ENCODE data around the gene LOXL3.

- TF ChIP-seq, protein P1, sequence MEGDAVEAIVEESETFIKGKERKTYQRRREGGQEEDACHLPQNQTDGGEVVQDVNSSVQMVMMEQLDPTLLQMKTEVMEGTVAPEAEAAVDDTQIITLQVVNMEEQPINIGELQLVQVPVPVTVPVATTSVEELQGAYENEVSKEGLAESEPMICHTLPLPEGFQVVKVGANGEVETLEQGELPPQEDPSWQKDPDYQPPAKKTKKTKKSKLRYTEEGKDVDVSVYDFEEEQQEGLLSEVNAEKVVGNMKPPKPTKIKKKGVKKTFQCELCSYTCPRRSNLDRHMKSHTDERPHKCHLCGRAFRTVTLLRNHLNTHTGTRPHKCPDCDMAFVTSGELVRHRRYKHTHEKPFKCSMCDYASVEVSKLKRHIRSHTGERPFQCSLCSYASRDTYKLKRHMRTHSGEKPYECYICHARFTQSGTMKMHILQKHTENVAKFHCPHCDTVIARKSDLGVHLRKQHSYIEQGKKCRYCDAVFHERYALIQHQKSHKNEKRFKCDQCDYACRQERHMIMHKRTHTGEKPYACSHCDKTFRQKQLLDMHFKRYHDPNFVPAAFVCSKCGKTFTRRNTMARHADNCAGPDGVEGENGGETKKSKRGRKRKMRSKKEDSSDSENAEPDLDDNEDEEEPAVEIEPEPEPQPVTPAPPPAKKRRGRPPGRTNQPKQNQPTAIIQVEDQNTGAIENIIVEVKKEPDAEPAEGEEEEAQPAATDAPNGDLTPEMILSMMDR (IDR thresholded peaks at IDR 0.05; ENCODE audit: poor library complexity) = no peak
- no peak for TF ChIP-seq EZH2 (IDR thresholded peaks at IDR 0.05; ENCODE audit: borderline replicate concordance)
- no peak for TF ChIP-seq EZH2phosphoT487 (IDR thresholded peaks at IDR 0.05; ENCODE audit: low read depth, severe bottlenecking, unreplicated experiment)
Observed at GRCh38 chr2:74553892-74554819, at the start of gene LOXL3, which contains the start of gene DOK1.

All from hepatocyte (in vitro differentiated cells).